K562 (cell line): ENCODE results near the gene PIK3R1. TPM values are rescaled to one million over a fixed set of nuclear protein-coding genes. Genes with fewer than 3 reads are reported as not detected.

ENCODE experiments used
- CBFA2T2 ChIP-seq: fragments of 450-650 bp; conservative IDR thresholded peaks from 2 replicates; pipeline ENCODE4 v1.6.1; 2017; ENCODE audit warnings: mild to moderate bottlenecking
- CBFA2T3 ChIP-seq: fragments of 450-650 bp; IDR thresholded peaks from 2 replicates; pipeline ENCODE4 v1.6.1; 2017
- CREB1 ChIP-seq, 2 experiments: sonication (generic) in 1 of 2; formaldehyde crosslinking in 1 of 2; IDR thresholded peaks; 2 replicates each; pipeline versions ENCODE4 v1.6.1 to v1.8.0; 2012 to 2022; ENCODE audit warnings: inconsistent platforms in 1 of 2, mild to moderate bottlenecking in 1 of 2, missing genetic modification reagents in 1 of 2, moderate library complexity in 1 of 2
- DACH1 ChIP-seq: fragments of 450-650 bp; IDR thresholded peaks from 2 replicates; pipeline ENCODE4 v1.6.1; 2018; ENCODE audit not compliant: partially characterized antibody
- FIP1L1 ChIP-seq: fragments of 200-400 bp; formaldehyde crosslinking; IDR thresholded peaks from 2 replicates; pipeline ENCODE4 v1.6.1; 2018; ENCODE audit warnings: mild to moderate bottlenecking, low read depth, low read length; ENCODE audit not compliant: poor library complexity, severe bottlenecking
- FOXO4 ChIP-seq: fragments of 450-650 bp; formaldehyde crosslinking; IDR thresholded peaks from 2 replicates; pipeline ENCODE4 v1.4.0; 2020; ENCODE audit warnings: mild to moderate bottlenecking, moderate library complexity
- GTF2F1 ChIP-seq: IDR thresholded peaks from 2 replicates; pipeline ENCODE4 v1.6.1; 2011; ENCODE audit warnings: low read depth, low read length, improper control_type of control experiment
- JUND ChIP-seq, 2 experiments: IDR thresholded peaks; 2 replicates in 1 of 2; 3 replicates in 1 of 2; pipeline ENCODE4 v1.6.1; 2011; ENCODE audit warnings: borderline replicate concordance in 2 of 2, low read depth in 2 of 2, low read length in 2 of 2, improper control_type of control experiment in 1 of 2, missing biosample characterization in 1 of 2, missing genetic modification characterization in 1 of 2, missing genetic modification reagents in 1 of 2
- MEIS2 ChIP-seq: fragments of 450-650 bp; IDR thresholded peaks from 2 replicates; pipeline ENCODE4 v1.6.1; 2014; ENCODE audit warnings: mild to moderate bottlenecking; ENCODE audit not compliant: partially characterized antibody
- NCOR1 ChIP-seq: fragments of 450-650 bp; IDR thresholded peaks from 2 replicates; pipeline ENCODE4 v1.6.1; 2016; ENCODE audit warnings: mild to moderate bottlenecking, moderate library complexity
- NELFE ChIP-seq: IDR thresholded peaks from 2 replicates; pipeline ENCODE4 v1.6.1; 2011; ENCODE audit warnings: mild to moderate bottlenecking; ENCODE audit not compliant: insufficient read depth, insufficient read length
- RCOR1 ChIP-seq, 2 experiments: IDR thresholded peaks; 2 replicates each; pipeline ENCODE4 v1.6.1; 2012; ENCODE audit warnings: low read depth in 2 of 2, low read length in 2 of 2, borderline replicate concordance in 1 of 2, improper control_type of control experiment in 1 of 2
- SLC30A9 ChIP-seq: fragments of 250-450 bp; sonication (Bioruptor Pico); IDR thresholded peaks from 2 replicates; pipeline ENCODE4 v1.8.0; 2022; ENCODE audit warnings: mild to moderate bottlenecking, moderate library complexity
- SOX6 ChIP-seq: fragments of 450-650 bp; IDR thresholded peaks from 2 replicates; pipeline ENCODE4 v1.6.1; 2014; ENCODE audit warnings: mild to moderate bottlenecking
- SREBF2 ChIP-seq: sonication (generic); formaldehyde crosslinking; IDR thresholded peaks from 2 replicates; pipeline ENCODE4 v1.4.0; 2020; ENCODE audit warnings: mild to moderate bottlenecking, missing genetic modification reagents
- TAF15 ChIP-seq: fragments of 200-400 bp; formaldehyde crosslinking; IDR thresholded peaks from 2 replicates; pipeline ENCODE4 v1.6.1; 2017; ENCODE audit warnings: mild to moderate bottlenecking, low read depth, low read length, moderate library complexity
- TCF3 ChIP-seq: sonication (generic); formaldehyde crosslinking; IDR thresholded peaks from 2 replicates; pipeline ENCODE4 v1.4.0; 2020; ENCODE audit warnings: mild to moderate bottlenecking, missing genetic modification reagents
- TRIM24 ChIP-seq, 2 experiments: fragments of 450-650 bp; IDR thresholded peaks; 2 replicates each; pipeline ENCODE4 v1.6.1; 2016
- ZFP36 ChIP-seq: fragments of 150-350 bp; IDR thresholded peaks from 2 replicates; pipeline ENCODE4 v1.6.1; 2018; ENCODE audit warnings: low read length, low read depth; ENCODE audit not compliant: partially characterized antibody
- ZNF311 ChIP-seq: fragments of 250-450 bp; sonication (Bioruptor Pico); IDR thresholded peaks from 2 replicates; pipeline ENCODE4 v1.4.0; 2020; ENCODE audit warnings: mild to moderate bottlenecking, moderate library complexity
- ZNF75A ChIP-seq: fragments of 450-650 bp; formaldehyde crosslinking; IDR thresholded peaks from 2 replicates; pipeline ENCODE4 v1.4.0; 2020; ENCODE audit warnings: mild to moderate bottlenecking
- polyA plus RNA-seq, 8 experiments: library from polyadenylated mRNA; depleted of rRNA in 4 of 8; stranded (reverse) in 5 of 8; unstranded in 3 of 8; fragments of >200 nt; fragmentation: Nextera tagmentation in 2 of 8; fragmentation: Illumina TruSeq in 1 of 8; extraction: Ambion mirVana in 2 of 8; extraction: Trizol in 1 of 8; gene quantifications; 2 replicates each; pipeline versions ENCODE4 v1.2.1 to v1.2.3, GENCODE V29; 2011 to 2014; ENCODE audit warnings: inconsistent platforms in 1 of 8, missing spikeins in 1 of 8
- total RNA-seq, 7 experiments: library from RNA; depleted of rRNA in 6 of 7; stranded (reverse); fragments of >200 nt in 6 of 7; fragmentation: Illumina TruSeq in 2 of 7; extraction: Trizol in 2 of 7; gene quantifications; 2 replicates each; pipeline versions ENCODE4 v1.2.1 to v1.2.3, GENCODE V29; 2011 to 2021; ENCODE audit warnings: low replicate concordance in 1 of 7
- TF ChIP-seq, protein P1 (sequence below), 3 experiments: IDR thresholded peaks in 2 of 3; conservative IDR thresholded peaks in 1 of 3; 2 replicates each; pipeline ENCODE4 v1.5.1; 2011 to 2012; ENCODE audit warnings: low read length in 3 of 3, mild to moderate bottlenecking in 3 of 3, control low read depth in 2 of 3, improper control_type of control experiment in 1 of 3, inconsistent platforms in 1 of 3, low read depth in 1 of 3, mixed read lengths in 1 of 3, moderate library complexity in 1 of 3; ENCODE audit not compliant: insufficient read depth in 2 of 3
- TF ChIP-seq, protein P2 (sequence below): fragments of 250-450 bp; sonication (Bioruptor Pico); IDR thresholded peaks from 2 replicates; pipeline ENCODE4 v1.5.0; 2021

The PIK3R1 gene
- total and polyA plus RNA-seq, 9 of the 15 experiments (the other 6 are each of a cell fraction or from before 2014, with no cell fraction given) = 1.1 to 9.7 (median 4.8) TPM

DNA sequence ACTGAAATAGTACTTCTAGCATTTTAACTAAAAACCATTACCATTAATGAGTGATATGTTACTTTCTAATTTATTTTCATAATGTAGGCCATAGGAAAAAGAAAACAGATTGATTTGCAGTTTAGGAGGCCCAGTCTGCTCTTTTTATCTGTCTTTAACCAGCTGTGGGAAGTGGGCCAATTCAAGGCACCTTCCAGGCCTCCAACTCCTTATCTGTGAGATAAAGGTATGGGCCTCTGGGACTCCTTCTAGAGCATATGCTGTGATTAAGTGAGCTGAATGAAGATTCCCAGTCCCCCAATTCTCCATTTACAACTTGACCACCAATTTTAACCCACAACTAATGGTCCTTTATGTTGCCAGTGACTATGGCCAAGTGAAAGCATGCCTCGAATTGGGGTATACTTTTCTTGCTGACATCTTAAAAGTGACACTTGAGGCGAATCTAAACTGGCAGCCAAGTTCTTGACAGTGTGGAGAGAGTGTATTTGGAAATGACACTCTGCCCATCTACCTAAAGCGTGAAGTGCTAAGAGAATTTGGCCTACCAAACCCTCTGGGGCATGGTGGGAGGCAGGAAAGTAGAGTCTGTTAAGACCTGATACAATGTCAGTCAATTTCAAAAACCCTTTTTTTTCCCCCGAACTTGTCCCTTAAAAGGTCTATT is 88.3 kb downstream of the PIK3R1 start (continued):
- TF ChIP-seq, protein P1, sequence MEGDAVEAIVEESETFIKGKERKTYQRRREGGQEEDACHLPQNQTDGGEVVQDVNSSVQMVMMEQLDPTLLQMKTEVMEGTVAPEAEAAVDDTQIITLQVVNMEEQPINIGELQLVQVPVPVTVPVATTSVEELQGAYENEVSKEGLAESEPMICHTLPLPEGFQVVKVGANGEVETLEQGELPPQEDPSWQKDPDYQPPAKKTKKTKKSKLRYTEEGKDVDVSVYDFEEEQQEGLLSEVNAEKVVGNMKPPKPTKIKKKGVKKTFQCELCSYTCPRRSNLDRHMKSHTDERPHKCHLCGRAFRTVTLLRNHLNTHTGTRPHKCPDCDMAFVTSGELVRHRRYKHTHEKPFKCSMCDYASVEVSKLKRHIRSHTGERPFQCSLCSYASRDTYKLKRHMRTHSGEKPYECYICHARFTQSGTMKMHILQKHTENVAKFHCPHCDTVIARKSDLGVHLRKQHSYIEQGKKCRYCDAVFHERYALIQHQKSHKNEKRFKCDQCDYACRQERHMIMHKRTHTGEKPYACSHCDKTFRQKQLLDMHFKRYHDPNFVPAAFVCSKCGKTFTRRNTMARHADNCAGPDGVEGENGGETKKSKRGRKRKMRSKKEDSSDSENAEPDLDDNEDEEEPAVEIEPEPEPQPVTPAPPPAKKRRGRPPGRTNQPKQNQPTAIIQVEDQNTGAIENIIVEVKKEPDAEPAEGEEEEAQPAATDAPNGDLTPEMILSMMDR (IDR thresholded peaks at IDR 0.05 in 2 of 3, conservative IDR thresholded peaks at IDR 0.05 in 1 of 3; ENCODE audit: insufficient read depth in 2 of 3, low read depth in 1 of 3, low read length in 3 of 3) = no peak
- no peak for TF ChIP-seq NELFE
- TF ChIP-seq JUND (IDR thresholded peaks at IDR 0.05; ENCODE audit: borderline replicate concordance, low read depth, low read length) = peak; percentile 42
- no peak; the same call in 2 of the 3 replicates for TF ChIP-seq JUND (tag; IDR thresholded peaks at IDR 0.05; ENCODE audit: borderline replicate concordance, low read depth, low read length)
- no peak for TF ChIP-seq ZNF75A (CRISPR knock-in tag)
- TF ChIP-seq FOXO4 (CRISPR knock-in tag) = no peak
- TF ChIP-seq SREBF2 (CRISPR knock-in tag) = no peak
- TF ChIP-seq DACH1 = peak; percentile 59
- peak; percentile 94 for TF ChIP-seq TCF3 (CRISPR knock-in tag)
- no peak for TF ChIP-seq ZFP36
- no peak for TF ChIP-seq CREB1 (IDR thresholded peaks at IDR 0.05)
- TF ChIP-seq CREB1 (CRISPR knock-in tag; IDR thresholded peaks at IDR 0.05) = no peak
- TF ChIP-seq FIP1L1 = no peak
- peak; percentile 77 for TF ChIP-seq MEIS2
- TF ChIP-seq SOX6 = peak; percentile 84
- TF ChIP-seq NCOR1 = peak; percentile 90
- TF ChIP-seq SLC30A9 = no peak
- TF ChIP-seq TAF15 = no peak
- peak; percentile 94 for TF ChIP-seq CBFA2T2
- no peak for TF ChIP-seq ZNF311 (CRISPR knock-in tag)
- TF ChIP-seq RCOR1 (IDR thresholded peaks at IDR 0.05; ENCODE audit: borderline replicate concordance in 1 of 2, low read depth in 2 of 2, low read length in 2 of 2) = peak; percentile 95 to 100
- TF ChIP-seq, protein P2, sequence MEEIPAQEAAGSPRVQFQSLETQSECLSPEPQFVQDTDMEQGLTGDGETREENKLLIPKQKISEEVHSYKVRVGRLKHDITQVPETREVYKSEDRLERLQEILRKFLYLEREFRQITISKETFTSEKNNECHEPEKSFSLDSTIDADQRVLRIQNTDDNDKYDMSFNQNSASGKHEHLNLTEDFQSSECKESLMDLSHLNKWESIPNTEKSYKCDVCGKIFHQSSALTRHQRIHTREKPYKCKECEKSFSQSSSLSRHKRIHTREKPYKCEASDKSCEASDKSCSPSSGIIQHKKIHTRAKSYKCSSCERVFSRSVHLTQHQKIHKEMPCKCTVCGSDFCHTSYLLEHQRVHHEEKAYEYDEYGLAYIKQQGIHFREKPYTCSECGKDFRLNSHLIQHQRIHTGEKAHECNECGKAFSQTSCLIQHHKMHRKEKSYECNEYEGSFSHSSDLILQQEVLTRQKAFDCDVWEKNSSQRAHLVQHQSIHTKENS = no peak
- peak; percentile 25 to 29; a peak in 1 of 4 replicates for TF ChIP-seq TRIM24 (IDR thresholded peaks at IDR 0.05)
- no peak for TF ChIP-seq GTF2F1
- peak; percentile 96 for TF ChIP-seq CBFA2T3
